GM19238 (cell line): ENCODE measurements around the gene SEL1L3.
A peak's percentile ranks its signal among the peaks of the same experiment; 100 is the strongest.
"Not testable (repeated sequence)": the region's sequence is repeated elsewhere in the genome, so short reads cannot be mapped to it uniquely, and the experiment has no call there.

ENCODE experiments used
- DNase-seq: peaks from one replicate; pipeline ENCODE4 v3.0.0; 2011; ENCODE audit warnings: low spot score; ENCODE audit not compliant: insufficient read length

SEL1L3 gene

GRCh38 chr4:25862411-25863346 is at the start of gene SEL1L3:
TSS of gene SEL1L3 (minus strand) at chr4:25862988. CDS start at chr4:25862836, 152 bp downstream.
- peak; percentile 55 for DNase-seq

GRCh38 chr4:25911356-25911755 is 48.6 kb upstream of the SEL1L3 start:
- no peak for DNase-seq

- no peak for DNase-seq
Measured at GRCh38 chr4:25908491-25908901, 45.7 kb upstream of the SEL1L3 start.

- not testable (repeated sequence) for DNase-seq
Measured at GRCh38 chr4:25906113-25906512, 43.3 kb upstream of the SEL1L3 start.

GRCh38 chr4:25905371-25905770 is 42.6 kb upstream of the SEL1L3 start:
- DNase-seq: no peak

GRCh38 chr4:25904748-25905082 is 41.9 kb upstream of the SEL1L3 start:
- no peak for DNase-seq

DNA sequence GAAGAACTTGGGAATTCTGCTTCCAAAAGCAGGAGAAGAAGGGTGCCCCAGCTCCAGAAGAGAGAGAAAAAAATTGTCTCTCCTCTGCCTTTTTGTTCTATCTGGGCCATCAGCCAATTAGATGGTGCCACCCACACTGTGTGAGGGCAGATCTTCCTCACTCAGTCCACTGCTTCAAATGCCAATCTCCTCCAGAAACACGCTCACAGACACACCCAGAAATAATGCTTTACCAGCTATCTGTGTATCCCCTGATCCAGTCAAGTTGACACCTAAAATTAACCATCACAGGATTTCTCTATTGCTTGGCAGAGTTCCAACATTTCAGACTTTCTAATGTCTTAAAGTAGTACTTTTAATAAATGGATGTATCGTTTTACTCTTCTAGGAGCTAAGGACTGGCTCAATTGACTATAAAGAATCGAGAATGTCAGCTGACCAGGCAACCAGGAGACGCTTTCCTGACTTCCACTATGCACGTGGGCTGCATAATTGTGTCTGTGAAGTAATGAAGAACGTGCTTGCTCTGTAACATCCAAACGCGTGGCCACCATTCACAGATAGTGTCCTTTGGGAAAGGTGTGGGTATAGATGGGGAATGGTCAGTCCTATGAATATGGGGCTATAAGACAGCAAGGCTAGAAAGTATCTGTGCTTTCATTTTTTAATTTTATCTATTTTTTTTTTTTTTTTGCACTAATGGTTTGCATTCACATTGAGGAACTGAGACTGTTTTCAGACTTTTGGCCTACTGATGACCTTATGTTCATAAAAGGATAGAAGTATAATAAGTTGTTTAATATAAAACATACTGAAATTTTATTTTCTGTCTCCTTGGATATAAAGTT is 41.3 kb upstream of the SEL1L3 start:
- DNase-seq: no peak

- DNase-seq: no peak
Measured at GRCh38 chr4:25901030-25901430, 38.2 kb upstream of the SEL1L3 start.

DNA sequence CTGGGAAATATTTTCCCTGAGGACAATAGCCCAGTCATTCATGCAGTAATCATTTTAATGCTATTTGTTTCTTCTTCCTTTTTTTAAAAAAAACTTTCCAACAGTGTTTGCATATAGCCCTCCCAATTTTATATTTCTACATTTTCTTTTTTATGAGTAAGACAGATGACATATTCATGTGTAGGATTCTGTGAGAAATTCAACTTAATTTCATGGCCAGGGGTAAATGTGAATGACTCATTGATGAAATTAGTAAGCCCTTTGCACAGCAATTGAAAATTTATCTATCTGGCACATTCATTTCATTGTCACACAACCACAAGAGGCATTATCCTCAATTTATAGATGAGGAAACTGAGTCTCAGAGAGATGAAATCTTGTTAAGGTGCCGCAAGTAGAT is 37.5 kb upstream of the SEL1L3 start:
- DNase-seq: no peak

DNA sequence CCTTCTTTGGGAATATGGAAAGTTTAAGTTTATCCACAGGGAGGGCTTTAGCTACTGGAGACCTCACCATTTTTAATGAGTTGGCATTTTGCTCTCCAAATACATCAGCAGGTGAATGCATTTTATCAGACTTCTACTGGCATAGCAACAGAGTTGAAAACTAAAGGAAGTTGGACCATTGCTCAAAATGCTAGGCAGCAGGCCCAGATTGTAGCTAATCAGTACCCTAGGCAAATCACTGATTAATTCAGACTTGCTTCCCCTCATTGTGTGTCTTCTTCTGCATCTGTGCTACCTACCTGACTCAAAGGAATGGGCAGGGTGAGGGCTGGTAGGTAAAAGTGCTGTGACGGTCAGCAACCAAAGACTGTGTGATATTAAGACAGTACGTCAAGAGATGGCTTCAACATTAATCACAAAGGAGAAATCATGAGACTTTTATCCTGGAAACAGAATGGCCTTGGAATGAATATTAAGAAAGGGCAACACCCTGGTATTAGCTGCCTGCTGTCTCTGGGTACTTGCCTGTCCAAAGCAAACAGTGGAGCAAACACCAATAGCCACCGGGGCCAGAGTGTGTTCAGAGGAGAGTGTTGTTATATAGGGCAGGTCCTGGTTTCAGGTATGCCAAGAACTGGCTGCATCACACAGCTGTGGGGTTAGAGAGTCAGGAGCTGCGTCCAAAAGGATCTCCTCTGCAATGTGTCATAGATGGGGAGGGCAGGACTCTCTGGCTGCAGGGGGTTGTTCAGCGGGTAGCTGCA is 34.2 kb upstream of the SEL1L3 start:
- no peak for DNase-seq

- DNase-seq: no peak
Measured at GRCh38 chr4:25892796-25893195, 30.0 kb upstream of the SEL1L3 start.

GRCh38 chr4:25890571-25891485 is 28.0 kb upstream of the SEL1L3 start:
- DNase-seq: no peak

DNA sequence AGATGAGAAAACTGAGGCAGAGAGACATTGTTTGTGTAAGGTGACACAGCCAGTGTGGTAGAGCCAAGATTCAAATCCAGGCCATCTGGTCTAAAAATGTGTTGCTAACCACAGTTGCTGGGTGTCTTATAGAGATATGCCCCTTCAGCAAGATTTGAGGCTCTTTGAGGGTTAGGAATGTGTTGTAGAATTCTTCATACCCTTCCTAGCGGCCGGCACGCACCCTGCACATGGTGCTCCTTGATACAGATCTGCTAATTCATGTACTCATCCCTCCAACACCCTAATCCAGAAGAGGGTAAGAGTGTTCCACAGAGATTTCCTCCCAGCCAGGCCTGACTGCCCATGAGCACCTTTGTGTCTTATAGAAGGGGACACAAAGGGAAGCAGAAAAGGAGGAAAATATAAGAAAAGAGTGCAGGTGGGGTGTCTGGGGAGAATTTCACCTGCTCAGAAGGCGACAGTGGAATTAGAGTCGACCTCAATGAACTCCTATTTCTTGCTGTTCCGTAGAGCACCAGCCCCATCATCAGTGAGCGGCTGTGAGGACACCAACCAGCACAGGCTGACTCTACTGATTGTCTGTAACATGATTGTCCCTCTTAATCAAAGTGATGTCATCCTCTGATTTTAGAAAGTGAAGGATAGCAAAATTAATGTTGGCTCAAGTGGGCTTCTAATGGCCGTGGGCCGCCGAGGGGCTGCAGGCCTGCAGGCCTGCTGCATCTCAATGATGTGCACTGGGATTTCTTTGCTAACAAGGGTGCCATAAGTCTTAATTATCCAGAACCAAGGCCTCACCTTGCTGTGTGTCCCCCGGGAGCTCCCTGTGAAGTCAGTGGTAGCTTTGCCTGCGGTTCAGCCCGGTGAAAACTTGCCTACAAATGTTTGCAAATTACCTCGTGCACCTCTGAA is 27.1 kb upstream of the SEL1L3 start:
- no peak for DNase-seq

DNA sequence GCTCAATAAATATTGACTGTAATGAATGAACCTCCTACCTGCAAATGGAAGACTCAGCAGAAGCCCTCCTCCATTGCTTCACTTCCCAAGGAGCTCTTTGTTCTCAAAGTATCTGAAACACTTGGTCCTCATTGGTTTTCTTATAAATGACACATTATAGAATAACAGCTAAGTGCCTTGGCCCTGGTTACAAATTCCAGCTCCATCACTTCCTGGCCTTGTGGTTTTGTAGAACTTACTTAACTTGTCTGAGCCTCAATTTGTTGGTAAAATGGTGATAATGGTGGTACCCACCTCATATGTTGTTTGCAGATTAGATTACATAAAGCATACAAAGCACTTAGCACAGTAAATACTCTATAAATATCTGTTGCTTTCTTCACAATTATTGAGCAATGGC is 26.0 kb upstream of the SEL1L3 start:
- DNase-seq: no peak

DNA sequence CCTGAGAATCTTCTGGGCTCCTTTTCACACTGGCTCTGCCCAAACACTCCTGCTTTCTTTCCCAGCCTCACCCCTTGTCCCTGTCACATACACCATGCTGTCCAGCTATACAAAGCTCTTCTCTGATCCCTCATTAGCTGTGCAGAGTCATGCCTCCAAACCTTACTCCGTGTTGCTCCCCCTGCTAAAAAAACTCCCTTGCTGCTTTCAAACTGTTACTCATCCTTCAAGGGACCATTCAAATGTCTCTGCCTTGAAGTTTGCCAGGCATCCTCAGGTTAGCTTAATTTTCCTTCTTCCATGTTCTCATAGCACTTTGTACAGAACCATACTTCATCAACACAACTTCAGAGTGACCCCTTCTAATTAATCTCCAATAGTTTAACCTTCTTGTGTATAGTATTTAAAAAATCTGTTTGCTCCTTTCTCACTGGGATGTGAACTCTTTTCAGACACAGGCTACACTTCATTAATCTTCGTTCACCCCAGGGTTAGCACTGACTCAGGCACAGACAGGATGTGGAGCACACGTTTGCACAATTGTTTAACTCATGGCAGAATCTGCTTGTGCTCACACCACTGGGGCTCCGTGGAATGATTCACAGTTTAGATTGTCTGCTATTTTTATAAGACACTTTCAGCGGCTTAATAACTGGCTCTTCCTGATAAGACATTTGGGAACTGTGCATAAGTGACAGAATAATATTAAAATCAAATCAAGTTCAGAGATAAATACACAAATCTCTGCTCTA is 21.4 kb upstream of the SEL1L3 start:
- no peak for DNase-seq

GRCh38 chr4:25883565-25883964 is 20.8 kb upstream of the SEL1L3 start:
- DNase-seq: no peak

GRCh38 chr4:25882226-25882625 is 19.4 kb upstream of the SEL1L3 start:
- no peak for DNase-seq

- DNase-seq: no peak
Measured at GRCh38 chr4:25881193-25881592, 18.4 kb upstream of the SEL1L3 start.
